ENCODE measurements around the gene POLR2L. TPM values are rescaled to one million over a fixed set of nuclear protein-coding genes. Genes with fewer than 3 reads are reported as not detected.

POLR2L gene
- 298 TPM for total RNA-seq
- long read RNA-seq, transcript POLR2L-201 (2 exons, 892 nt) = major isoform, 184 of 188 reads
- long read RNA-seq, partial matches to known transcripts = 0 of 188 reads
- long read RNA-seq, other reads (novel, unspliced or antisense) = 4 of 188 reads

DNA sequence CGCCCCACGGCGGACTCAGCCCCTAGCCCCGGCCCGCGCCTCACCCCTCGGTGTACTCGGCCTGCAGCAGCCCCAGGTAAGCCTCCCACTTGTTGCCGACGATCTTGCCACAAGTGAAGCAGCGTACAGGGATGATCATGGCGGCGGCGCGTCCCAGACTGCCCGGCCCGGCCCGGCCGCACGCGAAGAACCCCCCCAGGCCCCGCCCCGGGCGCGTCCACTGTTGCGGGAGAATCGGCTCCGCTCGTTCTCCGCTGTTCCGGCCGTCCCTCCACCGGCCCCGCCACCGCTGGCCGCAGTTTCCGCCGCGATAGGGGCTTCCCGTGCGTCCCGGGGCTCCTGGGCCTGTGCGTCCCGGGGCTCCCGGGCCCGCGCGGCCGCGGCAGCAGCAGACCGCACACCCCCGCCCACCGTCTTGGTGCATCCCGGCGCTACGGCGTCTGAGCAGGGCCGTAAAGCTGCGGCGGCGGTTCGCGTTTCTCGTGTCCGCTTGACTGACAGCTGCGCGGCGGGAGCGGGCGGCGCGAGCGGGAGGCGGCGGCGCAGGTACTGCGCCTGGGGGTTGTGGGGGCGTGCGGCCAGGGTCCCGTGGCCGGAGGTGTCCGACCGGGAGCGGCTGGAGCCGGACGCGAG is at the start of gene POLR2L, which contains the start of gene TSPAN4:
POLR2L (minus strand) TSS at position 160 of the 633 bp plus-strand sequence; CDS start at position 139, 21 bp downstream.
TSPAN4 (plus strand) TSS at position 483 of the 633 bp plus-strand sequence. CDS start 7,453 bp downstream, outside the sequence.
- intact Hi-C loops (cut with DNase I) = loop anchor here (5.0 kb wide), 3 partner anchors 35 to 85 kb away; partner anchors contain the start of genes AP2A2, CHID1, PIDD1 and RPLP2
- DNase-seq (ENCODE audit: missing footprints) = peak; percentile 96

DNA sequence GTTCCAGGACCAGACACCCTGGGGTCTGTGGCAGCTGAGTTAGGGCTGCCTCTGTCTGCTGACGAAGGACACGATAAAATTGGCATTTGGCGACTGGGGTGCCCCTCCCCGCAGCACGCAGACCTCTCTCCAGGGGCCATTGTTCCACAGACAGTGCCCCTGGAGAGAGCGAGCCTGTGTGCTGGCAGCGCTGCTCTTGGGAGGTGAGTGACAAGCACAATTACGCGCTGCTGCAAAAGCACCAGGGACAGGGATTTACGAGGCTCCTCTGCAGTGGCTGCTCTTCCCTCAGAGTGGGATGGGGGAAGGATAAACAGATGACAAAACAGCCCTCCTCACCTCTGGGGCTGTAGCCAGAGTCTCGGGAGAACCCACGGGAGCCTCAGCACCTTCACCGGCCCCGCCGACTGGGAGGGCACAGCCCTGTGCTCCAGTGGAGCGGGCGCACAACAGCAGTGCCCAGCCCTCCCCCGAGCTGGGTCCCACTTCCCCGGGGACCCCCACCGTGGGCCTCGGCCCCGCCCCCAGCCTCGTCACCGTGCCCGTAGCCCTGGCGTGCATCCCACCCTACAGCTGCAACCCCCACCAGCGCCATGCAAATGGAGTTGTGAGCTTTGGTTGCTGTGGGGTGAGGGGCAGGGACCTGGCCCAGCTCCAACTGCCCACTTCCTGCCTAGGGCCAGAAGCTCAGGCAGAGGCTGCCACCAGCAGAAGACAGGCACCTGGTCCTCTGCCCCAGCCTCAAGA is 48.6 kb upstream of the POLR2L start:
- ATAC-seq (no peak), DNase-seq (ENCODE audit: missing footprints) (no peak)
- intact Hi-C loops (cut with DNase I) = no loop called here

More for the DNA sequence above, at the start of gene POLR2L, which contains the start of gene TSPAN4:
- ATAC-seq = peak; percentile 50

DNA sequence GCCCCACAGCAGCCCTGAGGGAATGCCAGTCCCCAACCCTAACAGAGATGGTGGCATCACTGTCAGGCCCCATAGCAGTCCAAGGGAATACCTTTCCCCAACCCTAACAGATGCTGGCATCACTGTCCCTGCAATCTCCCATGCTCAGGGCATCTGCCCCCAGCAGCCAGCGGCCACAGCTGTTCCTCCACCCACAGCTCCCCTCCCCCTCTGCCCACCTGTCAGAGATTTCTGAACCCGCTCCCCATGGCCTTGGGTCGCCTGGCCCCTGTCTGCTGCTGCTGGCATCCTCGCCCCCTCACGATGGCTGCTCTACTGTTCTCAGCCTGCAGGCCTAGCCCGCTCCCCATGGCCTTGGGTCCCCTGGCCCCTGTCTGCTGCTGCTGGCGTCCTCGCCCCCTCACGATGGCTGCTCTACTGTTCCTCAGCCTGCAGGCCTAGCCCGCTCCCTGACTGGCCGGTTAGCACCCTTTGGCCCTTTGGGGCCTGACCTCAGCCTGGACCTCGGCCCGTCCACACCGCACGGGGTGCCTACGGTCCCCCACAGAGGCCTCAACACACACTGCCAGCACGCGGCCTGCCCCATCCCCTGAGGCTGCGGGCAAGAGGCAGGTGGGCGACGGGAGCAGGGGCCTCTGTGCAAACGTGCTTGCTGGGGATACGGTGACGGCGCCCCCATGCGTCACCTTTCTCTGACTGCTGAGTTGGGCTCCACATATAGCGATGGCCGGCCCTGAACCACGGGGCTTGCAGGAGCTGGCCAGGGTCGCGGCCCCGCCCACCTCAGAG is 47.6 kb upstream of the POLR2L start:
- ATAC-seq = no peak
- no peak for DNase-seq (ENCODE audit: missing footprints)

DNA sequence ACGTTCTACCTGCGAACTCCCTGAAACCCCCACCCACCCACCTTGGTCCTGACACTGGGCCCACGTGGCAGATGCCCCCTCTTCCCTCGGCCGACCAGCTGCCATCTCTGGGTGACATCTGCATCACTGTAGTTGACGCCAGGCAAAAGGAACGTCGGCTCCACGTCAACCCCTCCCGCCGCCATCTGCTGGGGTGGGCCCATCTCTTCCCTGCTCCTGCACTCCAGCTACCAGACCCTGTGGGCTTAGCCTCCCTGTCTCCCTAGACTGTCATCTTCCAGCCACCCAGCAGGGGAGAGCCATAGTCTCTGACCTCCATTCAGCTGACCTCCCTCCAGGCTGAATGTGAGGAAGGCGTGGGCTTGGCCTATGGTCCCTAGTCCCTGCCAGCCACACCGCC is 46.9 kb upstream of the POLR2L start:
- intact Hi-C loops (cut with DNase I) = no loop called here
- DNase-seq (ENCODE audit: missing footprints) (no peak), ATAC-seq (no peak)

More for the DNA sequence above, 47.6 kb upstream of the POLR2L start:
- intact Hi-C loops (cut with DNase I) = no loop called here

DNA sequence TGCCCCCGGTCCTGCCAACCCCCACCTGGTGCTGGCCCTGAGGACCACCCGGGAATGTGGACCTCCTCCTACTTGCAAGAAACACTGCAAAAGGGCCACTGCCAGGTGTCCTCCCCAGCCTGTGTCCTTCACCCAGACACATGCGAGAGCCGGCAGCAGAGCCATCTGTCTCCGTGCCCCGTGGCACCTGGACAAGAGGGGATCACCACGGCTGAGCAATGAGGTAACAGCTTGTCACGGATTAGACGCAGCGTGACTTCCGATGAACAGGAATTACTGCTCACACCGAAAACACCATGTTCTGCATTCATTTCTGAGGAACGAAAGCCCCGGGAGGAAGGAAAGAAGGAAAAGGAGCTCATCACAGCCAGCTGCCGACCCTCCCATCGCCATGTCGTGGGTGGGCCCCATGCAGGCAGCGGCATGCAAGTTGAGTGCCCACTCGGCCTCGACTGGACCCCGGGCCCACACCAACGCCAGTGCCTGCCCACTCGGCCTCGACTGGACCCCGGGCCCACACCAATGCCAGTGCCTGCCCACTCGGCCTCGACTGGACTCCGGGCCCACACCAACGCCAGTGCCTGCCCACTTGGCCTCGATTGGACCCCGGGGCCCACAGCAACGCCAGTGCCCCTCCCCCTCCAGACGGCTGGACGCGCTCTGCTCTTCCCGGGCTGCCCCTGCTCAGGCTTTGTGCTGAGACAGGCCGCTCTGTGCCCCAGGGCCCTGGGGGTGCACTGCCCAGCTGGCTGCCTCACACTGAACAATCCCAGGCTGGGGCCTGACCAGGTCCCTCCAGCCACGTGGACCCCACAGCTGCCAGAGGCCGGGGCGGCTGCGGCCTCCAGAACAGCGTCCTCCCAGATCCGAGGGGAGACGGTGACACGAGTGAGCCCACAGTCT is 46.2 kb upstream of the POLR2L start:
- intact Hi-C loops (cut with DNase I) = no loop called here
- DNase-seq (ENCODE audit: missing footprints) (no peak), ATAC-seq (no peak)

DNA sequence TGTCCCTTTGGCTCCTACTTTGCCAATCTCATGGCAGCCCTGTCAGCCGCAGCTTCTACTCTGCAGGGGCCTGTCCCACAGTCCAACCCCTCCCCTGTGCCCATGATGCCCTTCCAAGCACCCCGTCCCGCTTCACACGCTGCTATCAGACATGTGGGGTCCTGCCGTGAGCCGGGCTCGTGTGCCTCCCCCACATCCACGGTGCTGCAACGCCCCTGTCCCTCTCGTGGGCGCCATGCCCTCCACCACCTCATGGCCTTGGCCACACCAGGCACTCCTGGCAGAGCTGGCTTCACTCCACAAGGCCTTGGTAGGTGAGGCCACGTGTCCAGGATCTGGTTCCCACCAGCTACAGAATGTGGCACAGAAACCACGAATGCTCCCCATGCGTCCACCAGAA is 45.3 kb upstream of the POLR2L start:
- no peak for DNase-seq (ENCODE audit: missing footprints)
- ATAC-seq = no peak
- intact Hi-C loops (cut with DNase I) = no loop called here

DNA sequence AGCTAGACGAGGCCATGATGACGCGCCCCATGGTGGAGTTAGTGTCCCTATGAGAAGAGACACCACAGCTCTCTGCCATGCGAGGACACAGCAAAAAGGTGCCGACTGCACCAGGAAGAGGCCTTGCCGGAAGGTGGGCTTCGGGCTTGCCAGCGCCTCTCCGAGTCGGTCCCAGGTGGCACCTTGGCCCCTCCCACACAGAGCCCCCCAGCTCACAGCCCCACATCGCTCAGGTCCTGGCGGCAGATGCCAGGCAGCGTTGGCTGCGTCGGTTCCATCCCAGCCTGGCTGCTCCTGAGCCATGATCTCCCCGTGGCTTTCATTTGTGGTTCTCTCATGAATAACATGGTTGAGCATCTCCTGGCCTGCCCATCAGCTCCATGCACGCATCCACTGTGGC is 44.2 kb upstream of the POLR2L start:
- intact Hi-C loops (cut with DNase I) = no loop called here
- ATAC-seq = no peak
- no peak for DNase-seq (ENCODE audit: missing footprints)

DNA sequence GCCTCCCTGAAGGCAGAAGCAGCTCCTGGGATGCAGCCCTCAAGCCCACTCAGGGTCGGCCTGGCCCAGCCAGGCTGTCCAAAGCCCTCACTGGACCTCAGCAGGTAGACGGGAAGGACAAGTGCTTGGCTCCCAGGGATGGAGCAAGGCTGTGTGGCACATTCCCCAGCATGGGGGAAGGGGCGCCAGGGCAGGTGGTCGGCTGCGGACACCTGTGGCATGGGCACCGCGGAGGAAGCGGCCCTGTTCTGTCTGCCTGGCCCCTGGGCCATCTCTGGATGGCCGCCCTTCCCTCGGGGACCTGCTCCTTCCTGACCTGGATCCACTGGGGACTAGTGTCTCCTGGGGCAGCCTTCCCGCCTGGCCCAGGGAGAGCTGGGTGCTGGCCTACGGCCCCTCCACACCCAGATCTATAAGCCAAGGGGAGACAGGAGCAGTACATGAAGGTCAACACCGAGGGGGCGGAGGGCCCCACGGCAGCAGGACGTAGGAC is 42.3 kb upstream of the POLR2L start:
- DNase-seq (ENCODE audit: missing footprints) (no peak), ATAC-seq (no peak)
- intact Hi-C loops (cut with DNase I) = no loop called here

DNA sequence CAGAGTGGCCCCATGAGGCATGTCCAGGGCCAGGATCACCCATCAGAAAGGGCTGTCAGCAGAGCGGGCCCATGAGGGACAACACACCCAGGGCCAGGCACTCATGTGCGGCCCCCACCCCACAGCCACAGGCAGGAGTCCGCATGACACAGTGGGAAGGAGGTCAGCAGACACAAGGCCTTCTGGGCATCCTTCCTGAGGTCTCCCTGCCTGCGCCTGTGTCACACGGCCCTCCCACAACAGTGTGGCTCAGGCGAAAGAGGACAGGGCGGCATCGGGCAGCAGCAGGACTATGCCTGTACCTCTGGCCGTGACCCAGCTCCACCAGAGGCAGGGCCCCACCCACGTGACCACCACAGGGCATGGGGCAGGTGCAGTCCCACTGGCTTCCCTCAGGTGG is 41.2 kb upstream of the POLR2L start:
- no peak for ATAC-seq
- no peak for DNase-seq (ENCODE audit: missing footprints)
- intact Hi-C loops (cut with DNase I) = no loop called here

DNA sequence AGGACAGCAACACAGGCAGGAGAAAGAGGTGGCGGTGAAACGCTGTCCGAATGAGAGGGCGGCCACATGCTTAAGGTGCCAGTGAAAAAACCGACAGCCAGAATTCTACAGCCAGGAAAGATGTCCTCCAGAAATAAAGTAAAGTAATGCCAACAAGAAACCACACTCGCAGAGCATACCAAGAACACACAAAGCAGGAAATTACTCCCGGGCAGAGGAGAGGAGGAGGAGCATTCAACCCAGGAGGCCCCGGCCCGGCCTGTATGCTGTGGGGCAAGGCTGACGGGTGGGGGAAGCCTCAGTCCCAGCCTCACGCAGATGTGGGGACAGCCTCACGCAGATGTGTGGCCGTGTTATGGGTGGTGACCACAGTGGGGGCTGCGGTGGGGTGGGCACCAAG is 40.3 kb upstream of the POLR2L start:
- no peak for ATAC-seq
- intact Hi-C loops (cut with DNase I) = no loop called here
- DNase-seq (ENCODE audit: missing footprints) = no peak

DNA sequence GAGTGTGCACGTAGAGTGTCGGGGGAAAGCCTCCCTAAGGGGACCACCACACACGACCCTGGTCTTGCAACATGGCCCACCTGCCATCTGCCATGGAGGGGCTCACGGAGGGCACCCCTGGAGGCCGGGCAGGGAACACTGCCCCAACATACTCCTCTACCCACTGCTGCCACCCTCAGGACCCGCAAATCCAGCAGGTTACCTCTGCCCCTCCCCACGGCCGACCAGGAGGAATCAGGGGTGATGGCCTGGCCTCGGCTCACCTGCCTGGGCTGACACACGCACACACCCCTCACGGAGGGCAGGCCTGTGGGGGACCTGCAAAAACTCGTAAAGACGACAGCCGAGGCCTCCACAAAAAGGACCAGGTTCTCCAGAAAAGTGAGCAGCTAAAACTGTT is 38.1 kb upstream of the POLR2L start:
- ATAC-seq (no peak), DNase-seq (ENCODE audit: missing footprints) (no peak)
- intact Hi-C loops (cut with DNase I) = no loop called here

DNA sequence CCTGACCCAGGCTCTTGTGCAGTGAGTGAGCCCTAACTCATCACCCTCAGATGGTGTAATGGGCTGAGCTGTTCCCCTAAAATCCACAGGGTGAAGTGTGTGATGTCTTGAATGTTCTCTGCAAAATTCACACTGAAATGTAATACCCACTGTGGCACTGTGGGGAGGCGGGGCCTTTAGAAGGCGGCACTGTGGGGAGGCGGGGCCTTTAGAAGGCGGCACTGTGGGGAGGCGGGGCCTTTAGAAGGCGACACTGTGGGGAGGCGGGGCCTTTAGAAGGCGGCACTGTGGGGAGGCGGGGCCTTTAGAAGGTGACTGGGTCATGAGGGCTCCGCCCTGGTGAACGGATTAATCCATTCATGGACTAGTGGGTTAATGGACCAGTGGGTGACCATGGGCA is 35.2 kb upstream of the POLR2L start:
- DNase-seq (ENCODE audit: missing footprints) (no peak), ATAC-seq (no peak)
- intact Hi-C loops (cut with DNase I) = no loop called here

DNA sequence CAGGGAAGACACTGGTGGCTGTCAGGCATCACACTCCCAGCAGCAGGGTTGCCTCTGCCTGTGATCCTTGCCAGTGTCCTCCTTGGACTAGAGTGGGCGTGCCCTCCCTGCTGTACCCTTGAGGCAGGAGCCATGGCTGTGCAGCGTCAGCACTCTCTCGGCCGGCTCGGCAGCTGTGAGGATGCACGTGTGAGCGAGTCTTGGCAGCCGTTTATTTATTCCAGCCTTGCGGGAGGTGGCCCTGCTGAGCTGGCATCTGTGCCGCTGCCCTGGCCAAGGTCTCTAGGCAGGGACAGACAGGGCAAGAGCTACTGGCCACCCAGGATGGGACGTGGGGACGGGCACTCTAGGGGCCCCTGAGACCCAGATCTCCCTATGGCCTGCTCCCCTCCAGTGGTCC is 34.2 kb upstream of the POLR2L start:
- ATAC-seq (peak; percentile 83), DNase-seq (ENCODE audit: missing footprints) (peak; percentile 84)
- intact Hi-C loops (cut with DNase I) = no loop called here

DNA sequence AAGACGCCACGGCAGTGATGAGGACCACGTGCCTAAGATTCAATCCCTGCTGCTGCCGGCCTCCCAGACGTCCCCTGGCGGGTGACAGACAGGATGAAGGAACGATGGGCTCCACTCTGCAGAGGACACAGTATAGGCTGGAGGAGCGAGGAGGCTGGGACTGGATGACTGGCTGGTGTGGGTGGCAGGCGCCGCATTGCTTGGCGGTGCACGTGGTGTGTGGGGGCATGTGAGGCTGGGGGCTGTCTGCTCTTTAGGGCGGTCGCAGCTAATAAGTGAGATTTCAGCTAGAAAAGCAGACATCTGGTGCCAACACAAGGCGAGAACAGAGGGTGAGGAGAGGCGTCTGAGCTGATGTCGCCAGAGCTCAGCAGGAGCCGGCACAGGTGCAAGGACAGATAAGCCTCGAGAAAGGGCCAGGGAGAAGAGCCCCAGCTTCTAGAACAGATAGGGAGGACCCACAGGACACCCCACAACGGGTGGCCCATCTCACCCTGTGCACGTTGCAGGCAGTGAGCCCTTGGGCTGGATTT is 33.5 kb upstream of the POLR2L start:
- DNase-seq (ENCODE audit: missing footprints) (no peak), ATAC-seq (no peak)
- intact Hi-C loops (cut with DNase I) = no loop called here

DNA sequence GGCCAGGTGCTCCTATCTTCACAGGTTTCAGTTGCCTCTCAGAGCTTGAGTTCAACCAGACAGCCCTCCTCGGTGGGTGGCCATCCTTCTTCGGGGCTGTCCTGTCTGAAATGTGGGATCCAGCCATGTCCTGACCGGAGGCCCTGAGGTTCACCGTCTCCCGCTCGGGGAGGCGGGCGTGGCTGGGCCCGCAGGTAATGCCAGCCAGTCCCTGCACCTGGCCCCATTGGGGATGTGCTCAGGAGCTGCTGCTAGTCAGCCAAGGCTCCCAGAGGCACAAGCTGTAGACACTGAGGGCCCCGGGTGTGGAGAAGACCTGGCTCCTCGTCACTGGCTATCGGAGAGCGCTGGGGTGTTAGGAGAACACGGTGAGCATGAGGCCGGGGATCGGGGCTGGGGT is 32.9 kb upstream of the POLR2L start:
- ATAC-seq = no peak
- DNase-seq (ENCODE audit: missing footprints) = no peak
- intact Hi-C loops (cut with DNase I) = no loop called here

DNA sequence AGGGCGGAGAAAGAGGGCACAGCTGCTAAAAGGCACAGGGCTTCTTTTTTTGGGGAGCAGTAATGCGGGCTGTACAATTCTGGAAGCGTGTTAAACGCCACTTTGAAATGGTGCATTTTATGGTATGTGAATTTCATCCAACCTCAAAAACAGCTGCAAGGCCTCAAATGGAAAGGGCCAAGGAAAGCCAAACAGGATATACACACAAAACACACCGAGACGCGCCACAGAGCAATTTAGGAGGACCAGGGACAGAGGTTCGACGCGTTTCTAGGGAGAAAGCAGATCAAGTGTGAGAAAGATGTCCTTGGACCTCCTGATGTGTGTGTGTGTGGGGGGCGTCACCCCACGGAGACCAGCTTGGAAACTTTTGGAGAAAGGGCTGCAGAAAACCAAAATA is 31.4 kb upstream of the POLR2L start:
- intact Hi-C loops (cut with DNase I) = no loop called here
- no peak for ATAC-seq
- DNase-seq (ENCODE audit: missing footprints) = no peak

DNA sequence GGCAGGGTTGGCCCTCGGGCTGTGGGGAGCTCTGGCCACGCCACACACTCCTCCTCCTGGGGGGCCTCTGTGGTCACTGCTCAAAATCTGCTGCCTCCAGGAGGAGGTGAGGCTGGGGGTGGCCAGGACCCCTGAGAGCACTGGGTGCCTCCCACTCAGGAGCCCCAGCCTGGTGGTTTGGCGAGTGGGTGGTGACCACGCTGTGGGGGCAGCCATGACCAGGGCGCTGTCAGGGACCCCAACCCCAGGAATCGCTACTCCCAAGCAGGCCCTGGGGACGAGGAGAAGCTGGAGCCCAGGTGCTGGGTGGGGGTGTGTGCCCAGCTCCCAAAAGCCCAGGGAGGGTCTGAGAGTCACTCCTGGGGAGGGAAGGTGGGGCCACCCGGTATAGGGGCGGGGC is 30.5 kb upstream of the POLR2L start:
- ATAC-seq (no peak), DNase-seq (ENCODE audit: missing footprints) (no peak)
- intact Hi-C loops (cut with DNase I) = no loop called here

DNA sequence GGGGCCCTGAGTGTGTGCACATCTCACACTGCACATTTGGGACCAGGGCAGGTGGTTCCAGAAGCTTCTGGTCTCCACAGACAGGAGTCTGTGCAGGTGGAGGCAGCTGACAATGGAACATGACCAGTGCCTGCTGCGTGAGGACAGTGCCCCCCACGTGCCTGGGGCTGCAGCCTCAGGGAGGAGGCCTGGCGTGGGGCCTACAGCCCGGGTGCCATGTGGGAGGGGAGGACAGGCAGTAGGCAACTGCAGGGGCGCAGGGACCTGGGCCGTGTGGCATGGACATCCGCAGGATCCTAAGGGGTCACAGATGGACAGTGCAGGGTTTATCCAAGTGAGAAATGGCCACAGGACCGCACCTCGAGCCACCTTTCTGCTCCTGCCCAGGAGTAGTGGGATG is 29.1 kb upstream of the POLR2L start:
- ATAC-seq (no peak), DNase-seq (ENCODE audit: missing footprints) (no peak)
- intact Hi-C loops (cut with DNase I) = no loop called here
